Astrocyte (in vitro differentiated cells and primary cell): ENCODE data around the gene AKTIP. TPM values are rescaled to one million over a fixed set of nuclear protein-coding genes. Genes with fewer than 3 reads are reported as not detected.

Experiments used
- DNase-seq: peaks from one replicate; pipeline ENCODE4 v3.0.0-alpha.2; 2010; ENCODE audit warnings: low read depth
- FAIRE-seq: peaks from 2 replicates; lab custom pipeline; 2011; peaks lifted over from hg19 to GRCh38; lab: Jason Lieb, UNC
- H2AFZ ChIP-seq: 2 replicates; pipeline ENCODE4 v1.6.0; 2012; ENCODE audit warnings: low read depth, low read length, inconsistent platforms
- H3K27ac ChIP-seq: 2 replicates; pipeline ENCODE4 v1.5.1; 2011; ENCODE audit warnings: low read depth, low read length, inconsistent platforms
- H3K27me3 ChIP-seq: 2 replicates; pipeline ENCODE4 v1.6.0; 2011; ENCODE audit warnings: low read length, inconsistent platforms; ENCODE audit not compliant: insufficient read depth
- H3K36me3 ChIP-seq: 2 replicates; pipeline ENCODE4 v1.5.1; 2011; ENCODE audit warnings: low read length, inconsistent platforms; ENCODE audit not compliant: insufficient read depth
- H3K4me1 ChIP-seq: 2 replicates; pipeline ENCODE4 v1.5.1; 2011; ENCODE audit warnings: low read length, inconsistent platforms; ENCODE audit not compliant: insufficient read depth
- H3K4me2 ChIP-seq: 2 replicates; pipeline ENCODE4 v1.6.0; 2012; ENCODE audit warnings: low read length, inconsistent platforms
- H3K4me3 ChIP-seq: 2 replicates; pipeline ENCODE4 v1.5.1; 2011; ENCODE audit warnings: low read depth, mild to moderate bottlenecking, low read length, inconsistent platforms; ENCODE audit not compliant: insufficient read depth
- H3K79me2 ChIP-seq: 2 replicates; pipeline ENCODE4 v1.6.0; 2012; ENCODE audit warnings: mild to moderate bottlenecking, low read length, inconsistent platforms; ENCODE audit not compliant: insufficient read depth
- H3K9ac ChIP-seq: 2 replicates; pipeline ENCODE4 v1.6.0; 2012; ENCODE audit warnings: mild to moderate bottlenecking, low read length, inconsistent platforms
- H3K9me3 ChIP-seq: 2 replicates; pipeline ENCODE4 v1.5.1; 2012; ENCODE audit warnings: low read depth, mild to moderate bottlenecking, low read length, inconsistent platforms; ENCODE audit not compliant: insufficient read depth
- H4K20me1 ChIP-seq: 2 replicates; pipeline ENCODE4 v1.6.0; 2012; ENCODE audit warnings: low read length, inconsistent platforms; ENCODE audit not compliant: insufficient read depth
- H3K27ac Mint-ChIP-seq: one replicate; pipeline ENCODE4 v1.8.0; 2021; ENCODE audit warnings: mild to moderate bottlenecking, mixed read lengths; ENCODE audit not compliant: unreplicated experiment
- H3K27me3 Mint-ChIP-seq: one replicate; pipeline ENCODE4 v1.8.0; 2021; ENCODE audit warnings: low read depth, mixed read lengths; ENCODE audit not compliant: unreplicated experiment
- H3K36me3 Mint-ChIP-seq: one replicate; pipeline ENCODE4 v1.8.0; 2021; ENCODE audit warnings: low read depth, mixed read lengths; ENCODE audit not compliant: unreplicated experiment
- H3K4me1 Mint-ChIP-seq: one replicate; pipeline ENCODE4 v1.8.0; 2021; ENCODE audit warnings: low read depth, mixed read lengths; ENCODE audit not compliant: unreplicated experiment
- H3K4me3 Mint-ChIP-seq: one replicate; pipeline ENCODE4 v1.8.0; 2021; ENCODE audit warnings: mild to moderate bottlenecking, moderate library complexity, mixed read lengths; ENCODE audit not compliant: unreplicated experiment
- H3K9me3 Mint-ChIP-seq: one replicate; pipeline ENCODE4 v1.8.0; 2021; ENCODE audit warnings: mild to moderate bottlenecking, mixed read lengths; ENCODE audit not compliant: unreplicated experiment
- EZH2 ChIP-seq: IDR thresholded peaks from 2 replicates; pipeline ENCODE4 v1.6.1; 2012; ENCODE audit warnings: mild to moderate bottlenecking, low read length, inconsistent platforms; ENCODE audit not compliant: insufficient read depth
- total RNA-seq: library from RNA; stranded (reverse); gene quantifications from 2 replicates; pipeline ENCODE4 v1.2.1, GENCODE V29; 2021
- TF ChIP-seq, protein P1 (sequence below): IDR thresholded peaks from 2 replicates; pipeline ENCODE4 v1.5.1; 2011; ENCODE audit warnings: low read depth, mild to moderate bottlenecking, inconsistent platforms, low read length, moderate library complexity; ENCODE audit not compliant: insufficient read depth

The AKTIP gene
- total RNA-seq, 1 donor from 2014 or later: 25.0 TPM

DNA sequence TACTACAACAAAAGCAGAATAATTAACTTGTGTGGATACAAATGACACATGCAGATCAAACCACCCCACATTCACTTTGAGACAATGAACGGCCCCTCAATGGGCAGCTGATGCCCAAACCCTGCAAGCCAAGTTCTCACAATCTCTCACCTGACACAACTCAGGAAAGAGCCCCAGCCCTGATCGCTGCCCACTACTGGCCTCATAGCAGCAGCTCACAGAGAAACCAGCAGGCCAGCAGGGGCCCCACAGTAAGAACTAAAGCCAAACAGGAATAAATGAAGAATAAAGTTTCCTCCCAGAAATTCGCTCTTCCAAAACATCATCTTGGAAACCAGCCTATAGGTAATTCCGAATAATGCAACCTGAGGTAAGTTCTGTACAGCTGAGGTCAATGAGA, 7.7 kb downstream of the AKTIP start:
- Histone ChIP-seq H3K36me3 (peaks cover 38% of the 10 kb centered on the region), H3K9ac (no peak overlapping the region), H3K9me3 (no peaks in the 10 kb centered on the region), H3K79me2 (no peaks in the 10 kb centered on the region), H2AFZ (no peak overlapping the region), H4K20me1 (no peaks in the 10 kb centered on the region), H3K4me1 (no peaks in the 10 kb centered on the region), H3K4me3 (no peak overlapping the region), H3K27ac (no peak overlapping the region), H3K4me2 (no peak overlapping the region), H3K27me3 (no peaks in the 10 kb centered on the region)
- no peak for DNase-seq
- no peaks in the 10 kb centered on the region for H3K27me3 Mint-ChIP-seq
- peaks cover 7% of the 10 kb centered on the region for H3K36me3 Mint-ChIP-seq
- no peak for FAIRE-seq
- no peaks in the 10 kb centered on the region for H3K9me3 Mint-ChIP-seq
- H3K27ac Mint-ChIP-seq: no peak overlapping the region
- H3K4me3 Mint-ChIP-seq: no peak overlapping the region
- no peak for TF ChIP-seq EZH2
- TF ChIP-seq, protein P1, sequence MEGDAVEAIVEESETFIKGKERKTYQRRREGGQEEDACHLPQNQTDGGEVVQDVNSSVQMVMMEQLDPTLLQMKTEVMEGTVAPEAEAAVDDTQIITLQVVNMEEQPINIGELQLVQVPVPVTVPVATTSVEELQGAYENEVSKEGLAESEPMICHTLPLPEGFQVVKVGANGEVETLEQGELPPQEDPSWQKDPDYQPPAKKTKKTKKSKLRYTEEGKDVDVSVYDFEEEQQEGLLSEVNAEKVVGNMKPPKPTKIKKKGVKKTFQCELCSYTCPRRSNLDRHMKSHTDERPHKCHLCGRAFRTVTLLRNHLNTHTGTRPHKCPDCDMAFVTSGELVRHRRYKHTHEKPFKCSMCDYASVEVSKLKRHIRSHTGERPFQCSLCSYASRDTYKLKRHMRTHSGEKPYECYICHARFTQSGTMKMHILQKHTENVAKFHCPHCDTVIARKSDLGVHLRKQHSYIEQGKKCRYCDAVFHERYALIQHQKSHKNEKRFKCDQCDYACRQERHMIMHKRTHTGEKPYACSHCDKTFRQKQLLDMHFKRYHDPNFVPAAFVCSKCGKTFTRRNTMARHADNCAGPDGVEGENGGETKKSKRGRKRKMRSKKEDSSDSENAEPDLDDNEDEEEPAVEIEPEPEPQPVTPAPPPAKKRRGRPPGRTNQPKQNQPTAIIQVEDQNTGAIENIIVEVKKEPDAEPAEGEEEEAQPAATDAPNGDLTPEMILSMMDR: no peak
- no peaks in the 10 kb centered on the region for H3K4me1 Mint-ChIP-seq

DNA sequence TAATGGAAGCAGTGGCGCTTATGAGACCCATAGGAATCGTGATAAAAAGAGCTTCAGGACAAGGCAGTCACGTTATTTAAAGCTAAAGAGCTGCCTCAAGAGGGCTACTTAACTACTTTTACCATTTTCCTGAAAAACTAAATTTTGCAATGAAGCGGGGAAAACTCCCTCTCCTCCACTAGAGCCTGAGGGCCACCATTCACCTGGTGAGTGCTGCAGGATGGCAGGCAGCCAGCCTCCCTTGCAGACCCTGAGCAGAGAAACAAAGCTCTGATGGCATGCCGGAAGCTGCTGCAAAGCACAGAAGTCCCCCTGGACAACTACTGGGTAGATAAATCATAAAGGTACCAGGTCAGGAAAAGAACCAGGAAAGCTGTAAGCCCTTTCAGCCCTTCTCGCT, 8.4 kb downstream of the AKTIP start:
- Histone ChIP-seq H3K4me3 (no peak overlapping the region), H3K9me3 (no peaks in the 10 kb centered on the region), H3K4me1 (no peaks in the 10 kb centered on the region), H3K9ac (no peak overlapping the region), H4K20me1 (no peaks in the 10 kb centered on the region), H3K27me3 (no peaks in the 10 kb centered on the region), H3K79me2 (no peaks in the 10 kb centered on the region), H3K4me2 (no peak overlapping the region), H2AFZ (no peak overlapping the region), H3K27ac (no peak overlapping the region), H3K36me3 (peaks cover 43% of the 10 kb centered on the region)
- no peak overlapping the region for H3K27ac Mint-ChIP-seq
- H3K4me1 Mint-ChIP-seq: no peaks in the 10 kb centered on the region
- TF ChIP-seq, protein P1: no peak
- no peak for TF ChIP-seq EZH2
- no peaks in the 10 kb centered on the region for H3K9me3 Mint-ChIP-seq
- no peak overlapping the region for H3K4me3 Mint-ChIP-seq
- H3K27me3 Mint-ChIP-seq: no peaks in the 10 kb centered on the region
- peaks cover 7% of the 10 kb centered on the region for H3K36me3 Mint-ChIP-seq
- DNase-seq (no peak), FAIRE-seq (no peak)

DNA sequence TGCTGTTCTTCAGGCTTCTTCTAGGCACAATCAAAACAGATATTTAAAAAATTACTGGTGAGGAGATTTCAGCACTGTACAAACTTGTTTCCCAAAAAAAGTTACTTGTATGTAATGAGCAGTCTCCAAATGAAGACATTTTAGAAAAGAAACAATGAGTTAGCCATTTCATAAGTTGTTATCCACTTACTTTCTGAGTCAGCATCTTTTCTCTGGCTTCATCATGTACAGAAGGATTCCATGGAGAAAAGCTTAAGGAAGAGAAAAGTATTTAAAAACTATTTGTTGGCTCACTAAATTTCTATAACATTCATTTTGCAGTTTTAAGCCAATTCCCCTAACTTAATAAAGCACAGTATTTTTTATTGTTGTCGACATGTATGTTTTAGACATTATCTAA, 10.5 kb downstream of the AKTIP start:
- Histone ChIP-seq H3K4me3 (no peak overlapping the region), H4K20me1 (no peaks in the 10 kb centered on the region), H3K36me3 (peaks cover 46% of the 10 kb centered on the region), H3K4me1 (no peaks in the 10 kb centered on the region), H3K79me2 (no peaks in the 10 kb centered on the region), H3K27me3 (no peaks in the 10 kb centered on the region), H3K9ac (no peak overlapping the region), H3K9me3 (no peaks in the 10 kb centered on the region), H2AFZ (no peak overlapping the region), H3K4me2 (no peak overlapping the region), H3K27ac (no peak overlapping the region)
- FAIRE-seq: no peak
- TF ChIP-seq, protein P1: no peak
- TF ChIP-seq EZH2: no peak
- Mint-ChIP-seq H3K27me3 (no peaks in the 10 kb centered on the region), H3K4me1 (no peaks in the 10 kb centered on the region), H3K36me3 (peaks cover 6% of the 10 kb centered on the region), H3K4me3 (no peak overlapping the region), H3K9me3 (no peaks in the 10 kb centered on the region), H3K27ac (no peak overlapping the region)
- DNase-seq: no peak
